ENCODE data around the gene HOXB7.

The HOXB7 gene

DNA sequence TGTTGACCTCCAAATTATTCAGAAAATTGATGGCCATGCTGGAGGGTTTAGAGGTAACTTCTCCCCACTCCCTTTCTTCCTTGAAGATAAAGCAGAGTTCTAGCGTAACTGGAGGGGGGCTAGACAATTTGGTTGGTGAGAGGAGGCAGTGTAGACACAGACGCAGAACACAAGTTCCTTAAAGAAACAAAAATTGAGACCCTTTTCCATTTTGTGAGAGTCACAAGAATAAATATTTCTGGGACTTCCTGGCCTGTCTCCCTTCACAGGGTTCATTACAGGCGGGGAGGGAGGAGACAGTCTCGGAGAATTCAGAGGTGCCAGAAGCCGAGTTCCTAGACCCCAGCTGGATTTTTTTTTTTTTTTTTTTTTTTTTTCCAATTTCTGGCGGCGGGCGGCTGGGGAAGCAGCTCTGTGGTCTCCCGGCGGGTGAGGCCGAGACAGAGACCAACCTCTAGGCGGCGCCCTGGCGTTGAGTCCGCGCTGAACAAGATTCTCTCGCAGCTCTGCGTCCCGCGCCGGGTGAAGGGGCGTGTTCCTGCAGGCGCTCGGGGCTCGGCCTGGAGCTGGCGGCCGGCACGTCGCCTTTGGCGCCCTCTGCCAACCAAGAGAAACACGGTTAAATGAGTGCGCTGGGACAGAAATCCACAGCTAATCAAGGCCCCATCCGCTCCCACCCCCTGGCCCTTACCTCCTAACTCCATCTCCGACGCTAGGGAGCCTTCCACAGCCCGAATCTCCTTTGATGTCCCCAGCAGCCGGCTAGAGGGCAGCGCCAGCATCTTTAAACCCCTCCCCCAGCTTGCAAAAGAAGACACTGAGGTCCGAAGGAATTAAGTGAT is 25.6 kb upstream of the HOXB7 start:
- DNase-seq (ENCODE audit: low read depth in 3 of 3), result peak in 2 of 3 experiments; percentile 30 to 42

- no peak for DNase-seq (ENCODE audit: low read depth in 3 of 3)
These were observed 23.8 kb upstream of the HOXB7 start for GRCh38 chr17:48634493-48635208.

DNA sequence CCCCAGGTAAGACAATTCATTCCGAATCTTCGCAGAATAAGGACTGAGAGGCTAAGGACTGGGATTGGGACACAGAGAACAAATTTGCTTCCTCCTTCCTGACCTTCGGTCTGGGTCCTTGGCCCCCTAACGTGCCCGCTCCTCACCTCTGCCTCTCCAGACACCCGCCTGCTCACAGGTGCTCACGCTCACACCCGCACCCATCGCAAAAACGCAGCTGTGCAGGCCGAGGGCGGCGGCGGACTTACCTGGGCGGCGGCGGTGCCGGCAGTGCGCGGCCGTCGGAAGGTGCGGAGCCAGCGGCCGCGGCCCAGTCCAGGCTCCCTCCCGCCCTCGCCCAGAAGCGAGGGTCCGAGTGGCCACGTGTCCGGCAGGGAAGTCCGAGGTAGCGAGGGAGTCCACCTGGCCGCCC is 22.5 kb upstream of the HOXB7 start:
- no peak for DNase-seq (ENCODE audit: low read depth in 3 of 3)

DNA sequence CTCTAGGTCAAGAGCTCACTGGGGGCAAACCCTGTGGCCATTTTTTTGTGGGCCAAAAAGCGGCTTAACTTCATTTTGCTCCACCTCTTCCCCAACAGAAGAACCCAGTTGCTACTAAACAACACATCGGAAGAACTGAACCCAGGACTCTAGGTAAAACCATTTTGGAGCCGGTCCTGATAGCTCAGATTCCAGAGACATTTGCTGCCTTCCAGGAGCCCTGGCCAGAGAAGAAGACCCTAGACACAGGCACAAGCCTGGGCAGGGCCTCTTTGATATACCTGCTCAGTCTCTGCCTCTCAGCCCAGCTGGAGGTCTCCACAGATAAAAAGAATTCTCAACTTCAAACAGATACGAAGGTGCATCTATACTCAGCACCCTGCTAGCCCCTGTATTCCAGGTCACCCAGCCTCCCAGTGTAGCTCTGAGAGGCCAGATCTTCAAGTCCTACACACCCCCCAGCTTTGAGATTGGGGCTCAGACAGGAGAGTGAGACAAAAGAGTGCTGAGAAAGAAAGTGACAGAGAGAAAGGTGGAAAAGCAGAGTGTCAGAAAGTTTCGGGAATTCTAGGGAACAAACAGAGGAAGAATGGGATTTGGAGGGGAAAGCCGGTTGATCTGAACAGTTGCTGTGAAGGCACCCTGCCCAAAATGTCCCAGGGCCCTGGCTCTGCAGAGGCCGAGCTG is 21.9 kb upstream of the HOXB7 start:
- no peak for DNase-seq (ENCODE audit: low read depth in 3 of 3)

DNA sequence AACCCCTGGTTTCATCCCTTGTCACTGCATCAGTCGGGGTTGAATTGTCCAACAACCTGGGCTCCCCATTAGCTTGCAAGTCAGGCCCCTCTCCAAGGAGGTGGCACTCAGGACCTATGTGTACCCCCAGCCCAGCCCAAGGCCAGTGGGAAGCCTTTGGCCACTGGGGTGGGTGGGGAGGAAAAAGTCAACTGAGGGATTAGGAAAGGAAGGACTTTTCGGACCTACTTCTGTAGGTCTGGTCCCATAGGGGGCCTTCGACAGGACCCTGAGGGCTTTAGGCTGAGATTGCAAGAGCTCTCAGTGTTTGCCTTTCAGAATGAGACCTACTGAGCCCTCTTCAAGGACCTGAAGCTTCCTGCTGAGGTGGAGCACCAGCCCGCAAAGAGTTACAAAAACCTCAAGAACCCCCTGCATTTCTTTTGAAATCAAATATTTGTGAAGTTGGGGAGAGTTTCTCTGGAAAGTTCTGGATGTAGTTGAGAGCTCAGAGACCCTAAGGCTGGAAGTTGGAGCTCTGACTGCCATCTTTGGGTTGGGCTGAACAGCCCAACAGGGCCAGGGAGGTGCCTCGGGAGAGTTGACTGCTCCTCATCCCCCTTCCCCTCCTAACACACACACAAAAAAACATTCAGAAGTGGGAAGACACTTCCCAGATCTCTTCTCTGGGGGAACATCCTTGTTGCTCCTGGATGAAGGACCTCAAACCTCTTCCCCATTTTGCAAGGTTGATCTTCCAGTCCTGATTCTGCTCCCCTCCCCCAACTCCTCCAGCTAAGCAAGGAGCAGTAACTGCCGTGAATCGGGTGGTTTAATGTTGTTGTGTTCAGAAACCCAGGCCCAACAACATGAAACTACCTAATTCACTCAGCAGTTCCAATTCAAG is 21.1 kb upstream of the HOXB7 start:
- DNase-seq (ENCODE audit: low read depth in 3 of 3), result no peak

DNA sequence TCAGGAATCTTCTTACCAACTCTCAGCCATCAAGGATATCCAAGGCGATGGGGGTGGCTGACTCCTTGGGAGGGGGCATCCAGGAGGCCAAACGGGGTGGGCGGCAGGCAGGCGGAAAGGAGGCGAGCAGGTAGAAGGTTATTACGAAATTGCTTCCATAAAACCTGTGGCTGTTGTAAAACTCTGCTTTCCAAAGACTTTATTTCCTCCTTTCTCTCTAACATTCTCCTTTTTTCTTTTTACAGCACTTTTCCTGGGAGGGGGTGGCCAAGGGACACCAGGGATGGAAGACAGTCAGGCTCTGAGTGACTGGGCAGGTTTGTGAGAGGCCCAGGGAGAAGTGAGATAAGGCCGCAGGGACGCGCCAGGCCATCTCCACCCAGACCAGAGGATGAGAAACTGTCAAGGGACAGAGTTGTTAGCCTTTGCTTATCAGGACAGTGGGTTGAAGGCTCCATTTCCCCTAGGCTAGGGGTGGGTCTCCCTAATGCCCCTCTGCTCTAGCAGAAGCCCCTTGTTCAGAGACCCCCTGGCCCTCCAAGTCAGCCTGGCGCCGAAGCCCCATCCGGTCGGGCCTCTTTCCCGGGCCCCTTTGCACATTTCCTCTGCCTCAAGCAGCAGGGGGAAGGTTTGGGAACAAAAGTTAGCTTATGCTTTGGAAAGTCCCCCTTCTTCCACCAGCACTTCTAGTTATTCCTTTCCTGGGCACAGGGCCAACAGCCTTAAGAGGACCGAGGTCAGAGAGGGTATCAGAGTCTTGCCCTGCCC is 20.3 kb upstream of the HOXB7 start:
- no peak for DNase-seq (ENCODE audit: low read depth in 3 of 3)

- no peak for DNase-seq (ENCODE audit: low read depth in 3 of 3)
These were observed 19.4 kb upstream of the HOXB7 start for GRCh38 chr17:48630009-48630924.

DNA sequence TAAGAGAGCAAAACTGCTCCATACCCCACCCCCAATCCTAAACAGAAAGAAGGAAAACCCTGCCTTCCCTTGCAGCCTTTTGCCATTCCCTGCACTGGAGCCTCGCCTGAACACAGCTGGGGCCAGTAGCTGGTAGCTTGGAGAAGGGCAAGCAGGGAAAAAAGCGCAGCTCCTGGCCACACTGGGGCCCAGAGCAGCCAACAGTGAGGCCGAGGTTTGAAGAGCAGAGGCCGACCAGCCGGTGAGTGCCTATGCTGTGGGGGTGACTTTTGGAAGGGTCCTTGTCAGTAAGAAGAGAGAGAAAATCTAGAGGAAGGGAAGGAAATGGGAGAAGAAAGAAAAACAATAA is 18.6 kb upstream of the HOXB7 start:
- no peak for DNase-seq (ENCODE audit: low read depth in 3 of 3)

- DNase-seq (ENCODE audit: low read depth in 3 of 3), result no peak
These were observed 18.0 kb upstream of the HOXB7 start for GRCh38 chr17:48628649-48629410.

- no peak for DNase-seq (ENCODE audit: low read depth in 3 of 3)
These were observed 17.1 kb upstream of the HOXB7 start for GRCh38 chr17:48627623-48628521.

DNA sequence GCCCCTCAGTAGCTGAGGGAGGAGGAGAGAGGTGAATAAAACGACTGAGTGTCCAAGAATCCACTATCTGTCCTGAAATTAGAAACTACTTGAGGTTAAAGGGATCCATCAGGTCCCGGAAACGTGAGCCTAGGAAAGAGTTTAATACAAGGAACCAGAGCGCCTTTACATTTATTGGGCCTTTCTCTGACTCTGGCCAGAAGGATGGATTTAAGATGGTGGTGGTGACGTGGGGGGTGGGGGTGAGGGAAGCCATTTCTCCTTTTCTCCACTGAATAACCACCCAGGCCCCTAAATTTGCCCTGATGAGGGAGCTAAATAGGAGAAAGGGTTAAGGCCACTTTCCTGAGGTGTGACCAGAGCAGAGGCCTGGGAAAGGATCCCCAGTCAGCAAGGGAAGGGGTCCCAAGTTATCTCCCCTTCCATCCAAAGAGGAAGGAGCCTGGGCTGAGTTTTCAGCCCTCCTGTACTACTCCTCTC is 16.3 kb upstream of the HOXB7 start:
- no peak for DNase-seq (ENCODE audit: low read depth in 3 of 3)

DNA sequence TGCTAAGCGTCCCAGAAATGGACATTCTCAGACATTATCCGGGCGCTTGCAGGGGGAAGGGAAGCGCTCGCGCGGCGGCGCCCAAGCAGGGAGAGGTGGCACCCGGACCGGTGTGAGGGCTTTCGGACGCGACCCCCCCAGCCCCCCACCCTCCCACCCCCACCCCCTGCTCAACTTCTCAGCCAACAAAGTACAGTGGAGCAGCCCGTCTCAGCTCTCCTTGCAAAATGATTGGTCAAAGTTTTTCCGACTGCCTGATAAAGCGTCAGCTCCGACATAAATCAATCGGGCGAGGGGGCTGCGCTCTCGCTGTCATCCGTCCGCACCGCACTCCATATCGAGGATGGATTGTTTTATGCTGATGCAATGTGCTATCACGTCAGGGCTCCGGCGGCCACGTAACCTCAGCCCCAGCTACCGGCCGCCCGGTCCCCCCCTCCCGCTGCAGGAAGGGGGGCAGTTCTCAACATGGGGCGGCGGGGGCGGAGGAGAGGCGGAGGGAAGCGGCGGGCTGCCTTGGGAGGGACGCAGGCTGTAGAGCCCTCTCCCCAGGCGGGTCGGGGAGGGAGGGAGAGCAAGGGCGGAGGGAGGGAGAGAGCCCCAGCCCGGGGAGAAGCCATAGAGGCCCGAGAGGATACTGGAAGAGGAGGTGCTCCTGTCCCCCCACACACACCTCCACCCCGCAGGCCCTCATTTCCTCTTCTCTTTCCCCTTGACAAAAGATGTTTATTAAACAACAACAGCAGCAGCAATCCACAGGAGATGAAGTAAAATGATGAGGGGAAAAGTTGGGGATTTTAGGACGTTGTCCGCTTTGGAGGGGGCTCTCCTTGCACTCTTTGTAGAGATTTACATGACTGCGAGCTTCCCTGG is 15.7 kb upstream of the HOXB7 start, which contains the start of gene HOXB9:
TSS of gene HOXB9 (minus strand) at position 114 of the 873 bp plus-strand sequence. CDS start at position 25, 89 bp downstream.
- DNase-seq (ENCODE audit: low read depth in 3 of 3), result peak in 2 of 3 experiments; percentile 55 to 58

DNA sequence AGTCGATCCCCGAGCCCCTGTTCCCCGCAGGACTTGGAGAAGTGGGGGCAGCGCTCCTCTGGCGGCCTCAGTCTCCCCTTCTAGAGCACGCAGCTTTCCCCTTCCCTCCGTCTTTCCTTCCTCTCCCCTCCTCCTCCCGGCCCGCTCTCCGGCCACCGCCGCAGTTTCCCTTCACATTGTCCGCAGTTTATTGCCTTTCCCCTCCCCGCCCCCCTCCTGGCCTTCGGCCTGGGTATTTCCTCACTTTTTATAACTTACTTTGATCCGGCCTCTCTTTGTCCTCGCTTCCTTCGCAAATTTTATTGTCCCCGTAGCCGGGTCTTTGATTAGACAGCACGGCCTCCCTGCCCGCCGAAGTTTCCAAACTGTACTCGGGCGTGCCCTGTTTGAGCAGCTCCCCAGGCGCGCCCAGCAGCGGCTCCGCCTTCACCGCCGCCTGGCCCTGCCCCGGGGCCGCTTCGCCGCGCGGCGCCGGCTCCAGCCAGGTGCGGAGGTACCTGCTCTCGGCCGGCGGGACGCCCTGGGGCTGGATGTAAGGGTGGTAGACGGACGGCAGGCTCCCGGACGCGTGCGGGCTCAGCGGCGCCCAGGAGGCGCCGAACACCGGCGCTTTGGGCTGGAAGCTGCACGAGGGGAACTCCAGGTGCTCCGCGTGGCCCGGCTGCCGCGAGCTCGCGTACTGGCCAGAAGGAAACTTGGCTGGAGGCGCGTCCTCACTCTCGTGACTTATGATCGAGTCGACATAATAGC is 14.9 kb upstream of the HOXB7 start:
- DNase-seq (ENCODE audit: low read depth in 3 of 3), result peak in 1 of 3 experiments; percentile 22

- no peak for DNase-seq (ENCODE audit: low read depth in 3 of 3)
These were observed 14.0 kb upstream of the HOXB7 start for GRCh38 chr17:48624544-48625494.

GRCh38 chr17:48624118-48624517 is 13.3 kb upstream of the HOXB7 start:
- DNase-seq (ENCODE audit: low read depth in 3 of 3), result no peak
